Liver (tissue), 9 donors: ENCODE results near the gene OTOG. TPM values are rescaled to one million over a fixed set of nuclear protein-coding genes. Genes with fewer than 3 reads are reported as not detected.

Experiments used
- DNase-seq: peaks from one replicate; pipeline ENCODE4 v3.0.0-alpha.2; 2017; ENCODE audit warnings: low spot score
- H3K27ac ChIP-seq, 2 donors: one replicate each; pipeline ENCODE4 v1.7.0; 2013; ENCODE audit warnings: inconsistent platforms in 2 of 2, low read length in 2 of 2, control low read depth in 1 of 2, low read depth in 1 of 2, mild to moderate bottlenecking in 1 of 2
- H3K27me3 ChIP-seq, 4 donors: one replicate each; pipeline versions ENCODE4 v1.6.1 to v1.7.0; 2013; ENCODE audit warnings: low read length in 3 of 4, inconsistent platforms in 1 of 4, mild to moderate bottlenecking in 1 of 4, moderate library complexity in 1 of 4; ENCODE audit not compliant: control insufficient read depth in 4 of 4, insufficient read depth in 4 of 4
- H3K36me3 ChIP-seq, 4 donors: one replicate each; pipeline versions ENCODE4 v1.6.1 to v1.7.0; 2013; ENCODE audit warnings: low read length in 3 of 4, mild to moderate bottlenecking in 3 of 4, low read depth in 1 of 4, moderate library complexity in 1 of 4; ENCODE audit not compliant: control insufficient read depth in 4 of 4, insufficient read depth in 3 of 4
- H3K4me1 ChIP-seq, 4 donors: one replicate each; pipeline versions ENCODE4 v1.6.1 to v1.7.0; 2013; ENCODE audit warnings: low read length in 3 of 4, mild to moderate bottlenecking in 3 of 4, moderate library complexity in 1 of 4; ENCODE audit not compliant: control insufficient read depth in 4 of 4, insufficient read depth in 4 of 4
- H3K4me3 ChIP-seq, 3 donors: one replicate each; pipeline versions ENCODE4 v1.6.1 to v1.7.0; 2013; ENCODE audit warnings: low read length in 3 of 3, control low read depth in 1 of 3, low read depth in 1 of 3, mild to moderate bottlenecking in 1 of 3
- H3K9ac ChIP-seq, 2 donors: one replicate each; pipeline ENCODE4 v1.7.0; 2013; ENCODE audit warnings: low read length in 2 of 2, mild to moderate bottlenecking in 2 of 2, moderate library complexity in 2 of 2, control low read depth in 1 of 2, low read depth in 1 of 2
- H3K9me3 ChIP-seq, 4 donors: one replicate each; pipeline versions ENCODE4 v1.6.1 to v1.7.0; 2013; ENCODE audit warnings: low read length in 3 of 4; ENCODE audit not compliant: control insufficient read depth in 4 of 4
- ATF3 ChIP-seq: IDR thresholded peaks from 2 replicates; pipeline ENCODE4 v1.6.1; 2016; ENCODE audit warnings: antibody characterized with exemption
- CTCF ChIP-seq: fragments of 150-350 bp; IDR thresholded peaks from 2 replicates; pipeline ENCODE4 v1.5.1; 2017; ENCODE audit warnings: improper control_type of control experiment, low read depth, low read length; ENCODE audit not compliant: missing input control
- EGR1 ChIP-seq, 2 donors: IDR thresholded peaks; 2 replicates each; pipeline ENCODE4 v1.6.1; 2016 to 2018; ENCODE audit warnings: antibody characterized with exemption in 2 of 2, low read depth in 2 of 2
- FOXA1 ChIP-seq: IDR thresholded peaks from 2 replicates; pipeline ENCODE4 v1.6.1; 2016; ENCODE audit warnings: antibody characterized with exemption
- FOXA2 ChIP-seq: IDR thresholded peaks from 2 replicates; pipeline ENCODE4 v1.6.1; 2016; ENCODE audit warnings: antibody characterized with exemption
- GABPA ChIP-seq, 2 donors: IDR thresholded peaks in 1 of 2; conservative IDR thresholded peaks in 1 of 2; 2 replicates each; pipeline ENCODE4 v1.6.1; 2016; ENCODE audit warnings: antibody characterized with exemption in 2 of 2, mild to moderate bottlenecking in 1 of 2, moderate library complexity in 1 of 2
- HNF4A ChIP-seq, 2 donors: conservative IDR thresholded peaks; 2 replicates each; pipeline ENCODE4 v1.6.1; 2016; ENCODE audit warnings: antibody characterized with exemption in 2 of 2, mild to moderate bottlenecking in 2 of 2
- HNF4G ChIP-seq: IDR thresholded peaks from 2 replicates; pipeline ENCODE4 v1.6.1; 2016; ENCODE audit warnings: antibody characterized with exemption
- MAX ChIP-seq: IDR thresholded peaks from 2 replicates; pipeline ENCODE4 v1.6.1; 2016; ENCODE audit warnings: antibody characterized with exemption
- NR2F2 ChIP-seq: IDR thresholded peaks from 2 replicates; pipeline ENCODE4 v1.6.1; 2016; ENCODE audit warnings: antibody characterized with exemption
- RAD21 ChIP-seq, 2 donors: IDR thresholded peaks; 2 replicates each; pipeline ENCODE4 v1.6.1; 2016; ENCODE audit warnings: antibody characterized with exemption in 2 of 2, mild to moderate bottlenecking in 2 of 2
- REST ChIP-seq: IDR thresholded peaks from 2 replicates; pipeline ENCODE4 v1.6.1; 2016; ENCODE audit warnings: antibody characterized with exemption, mild to moderate bottlenecking
- RXRA ChIP-seq, 2 donors: IDR thresholded peaks; 2 replicates each; pipeline ENCODE4 v1.6.1; 2017 to 2018; ENCODE audit warnings: antibody characterized with exemption in 2 of 2, mild to moderate bottlenecking in 1 of 2
- SP1 ChIP-seq: IDR thresholded peaks from 2 replicates; pipeline ENCODE4 v1.6.1; 2018; ENCODE audit warnings: antibody characterized with exemption, mild to moderate bottlenecking
- TAF1 ChIP-seq: conservative IDR thresholded peaks from 2 replicates; pipeline ENCODE4 v1.6.1; 2016; ENCODE audit warnings: antibody characterized with exemption, mild to moderate bottlenecking
- YY1 ChIP-seq: IDR thresholded peaks from 2 replicates; pipeline ENCODE4 v1.6.1; 2016; ENCODE audit warnings: antibody characterized with exemption, mild to moderate bottlenecking
- ZBTB33 ChIP-seq: IDR thresholded peaks from 2 replicates; pipeline ENCODE4 v1.6.1; 2016; ENCODE audit warnings: antibody characterized with exemption
- WGBS: extraction: QIAGEN DNeasy Blood & Tissue Kit; methylation state at CpG from one replicate; pipeline ENCODE4 v1.1.7; 2013; 5-methylcytosine and 5-hydroxymethylcytosine counted together
- polyA plus RNA-seq, 2 donors: library from polyadenylated mRNA; stranded (reverse) in 1 of 2; unstranded in 1 of 2; fragments of 200-250 nt in 1 of 2; fragments of >200 nt in 1 of 2; fragmentation: Nextera tagmentation in 1 of 2; extraction: Ambion mirVana in 1 of 2; gene quantifications; one replicate each; pipeline versions ENCODE4 v1.2.1 to v1.2.3, GENCODE V29; 2013 to 2015
- total RNA-seq, 2 donors: library from RNA; depleted of rRNA; stranded (reverse); fragments of >200 nt; gene quantifications; one replicate each; pipeline ENCODE4 v1.2.3, GENCODE V29; 2014
- donor health status: healthy.
- donor health status: healthy.
- donor health status: healthy.
- donor health status: healthy.
- donor health status: healthy.

Gene OTOG
- total and polyA plus RNA-seq, 4 donors = not detected

GRCh38 chr11:17608821-17609220 is 61.8 kb downstream of the OTOG start:
- H3K9me3 ChIP-seq = no peaks in the 10 kb centered on the region
- no peak overlapping the region for H3K27ac ChIP-seq
- no peaks in the 10 kb centered on the region for H3K4me1 ChIP-seq
- WGBS = 84% methylated on average over 6 of the region's 6 CpGs
- H3K27me3 ChIP-seq = no peaks in the 10 kb centered on the region
- H3K9ac ChIP-seq = no peak overlapping the region
- H3K36me3 ChIP-seq = no peaks in the 10 kb centered on the region
- no peak for DNase-seq
- H3K4me3 ChIP-seq = no peak overlapping the region
- TF ChIP-seq YY1 (no peak), FOXA1 (no peak), HNF4G (no peak), MAX (no peak), RAD21 (IDR thresholded peaks at IDR 0.05) (no peak), NR2F2 (no peak), HNF4A (conservative IDR thresholded peaks at IDR 0.05) (no peak), FOXA2 (no peak), EGR1 (IDR thresholded peaks at IDR 0.05; ENCODE audit: low read depth in 2 of 2) (no peak), SP1 (no peak), ZBTB33 (no peak), GABPA (IDR thresholded peaks at IDR 0.05 in 1 of 2, conservative IDR thresholded peaks at IDR 0.05 in 1 of 2) (no peak)

GRCh38 chr11:17609291-17610084 is 62.4 kb downstream of the OTOG start:
- Histone ChIP-seq H3K4me1 (no peaks in the 10 kb centered on the region), H3K36me3 (no peaks in the 10 kb centered on the region), H3K9me3 (no peaks in the 10 kb centered on the region), H3K27ac (no peak overlapping the region), H3K4me3 (no peak overlapping the region), H3K27me3 (no peaks in the 10 kb centered on the region), H3K9ac (no peak overlapping the region)
- WGBS = 87% methylated on average over 12 of the region's 12 CpGs
- TF ChIP-seq TAF1 (no peak), FOXA1 (no peak), CTCF (no peak), ZBTB33 (no peak), EGR1 (IDR thresholded peaks at IDR 0.05; ENCODE audit: low read depth in 2 of 2) (no peak), RAD21 (IDR thresholded peaks at IDR 0.05) (no peak), YY1 (no peak), RXRA (IDR thresholded peaks at IDR 0.05) (no peak), ATF3 (no peak), REST (no peak), MAX (no peak), GABPA (IDR thresholded peaks at IDR 0.05 in 1 of 2, conservative IDR thresholded peaks at IDR 0.05 in 1 of 2) (no peak)
- no peak for DNase-seq
